Measurements from ENCODE around the gene HSD17B2.

HSD17B2 gene

DNA sequence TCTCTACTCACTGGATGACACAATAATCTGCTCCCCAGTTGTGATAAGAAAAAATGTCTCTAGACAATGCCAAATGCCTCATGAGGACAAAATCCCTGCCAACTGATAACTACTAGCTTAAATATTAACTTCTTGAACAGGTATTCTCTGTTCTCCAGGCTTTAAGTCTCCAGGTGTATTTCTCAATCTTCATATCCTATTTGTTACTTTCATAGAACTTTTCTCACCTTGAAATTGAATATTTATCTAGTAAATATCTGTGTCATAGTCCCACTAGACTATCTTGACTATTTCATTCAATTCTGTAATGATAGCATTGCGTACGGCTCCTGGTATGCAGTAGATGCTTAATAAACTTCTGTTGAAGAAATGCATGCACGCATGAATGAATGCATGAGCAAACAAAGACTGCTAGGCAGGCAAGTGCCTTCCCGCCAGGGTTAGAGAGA is 15.9 kb downstream of the HSD17B2 start:
- DNase-seq, result no peak

DNA sequence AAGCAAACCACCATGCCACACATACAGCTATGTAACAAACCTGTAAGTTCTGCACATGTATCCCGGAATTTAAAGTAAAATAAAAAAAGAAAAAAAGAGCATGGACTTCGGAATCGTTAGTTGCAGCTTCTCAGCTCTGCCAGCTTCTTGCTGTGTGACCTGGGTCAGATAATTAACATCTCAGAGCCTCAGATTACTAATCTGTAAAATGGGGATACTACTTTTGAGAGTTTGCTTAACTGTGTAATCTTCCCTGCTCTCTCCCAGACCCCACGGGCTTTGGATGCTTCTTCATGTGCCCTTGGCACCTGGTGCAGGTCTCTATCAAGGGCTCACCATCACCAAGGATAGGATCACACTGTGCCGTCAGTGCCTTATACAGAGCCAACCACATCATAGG is 16.6 kb downstream of the HSD17B2 start:
- DNase-seq, result no peak

DNA sequence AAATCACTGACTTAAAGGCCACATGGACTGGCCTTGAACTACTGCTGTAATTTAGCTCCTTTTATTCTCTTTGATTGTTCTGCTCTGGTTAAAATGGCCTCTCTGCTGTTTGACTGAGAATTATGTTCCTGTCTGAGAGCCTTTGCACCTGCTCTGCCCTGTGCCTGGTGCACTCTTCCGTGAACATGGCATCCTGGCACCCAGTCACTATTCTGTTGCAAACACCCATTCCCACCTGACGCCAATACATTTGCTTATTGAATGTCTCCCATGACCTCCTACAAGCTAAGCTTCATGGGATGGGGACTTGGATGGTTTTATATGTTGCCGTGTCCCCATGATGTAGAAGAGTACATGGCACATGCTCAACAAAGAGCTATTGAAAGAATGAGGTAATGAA is 20.1 kb downstream of the HSD17B2 start:
- no peak for DNase-seq

DNA sequence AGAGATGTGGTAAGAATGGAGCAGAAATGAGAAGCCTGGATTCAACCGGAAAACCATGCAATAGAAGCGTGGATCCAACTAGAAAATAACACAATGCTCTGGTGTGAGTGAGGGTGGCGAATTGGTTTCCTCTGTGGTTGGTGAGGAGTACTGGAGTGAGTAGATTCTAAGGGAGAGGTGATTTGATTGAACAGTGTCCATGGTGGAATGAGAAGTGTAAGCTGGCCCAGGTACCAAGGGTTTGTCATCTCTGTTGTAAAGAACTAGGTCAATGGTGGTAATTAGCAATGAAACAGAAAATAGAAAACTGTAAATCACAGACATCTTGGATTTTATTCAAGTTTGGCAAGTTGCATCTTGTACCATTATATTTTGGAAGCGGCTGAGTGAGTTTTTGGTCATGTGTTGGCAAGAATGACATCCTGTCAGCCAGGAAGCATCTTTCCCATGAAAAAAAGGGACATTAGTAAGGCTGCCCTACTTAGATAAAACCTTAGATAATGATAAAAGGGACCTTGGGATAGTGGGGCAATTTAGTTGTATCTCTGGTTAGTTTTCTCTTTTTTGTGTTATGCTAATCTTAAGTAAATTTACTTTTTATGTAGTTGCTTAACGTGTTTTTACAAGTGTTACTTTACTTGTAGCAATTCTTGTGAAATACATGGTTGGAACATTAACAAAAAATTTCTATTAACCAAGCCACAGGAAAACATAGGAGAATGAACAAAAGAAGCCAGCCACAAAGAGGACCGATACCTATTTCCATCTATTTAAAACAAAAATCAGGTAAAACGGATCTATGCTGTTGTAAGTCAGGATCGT is 20.9 kb downstream of the HSD17B2 start:
- no peak for DNase-seq

DNA sequence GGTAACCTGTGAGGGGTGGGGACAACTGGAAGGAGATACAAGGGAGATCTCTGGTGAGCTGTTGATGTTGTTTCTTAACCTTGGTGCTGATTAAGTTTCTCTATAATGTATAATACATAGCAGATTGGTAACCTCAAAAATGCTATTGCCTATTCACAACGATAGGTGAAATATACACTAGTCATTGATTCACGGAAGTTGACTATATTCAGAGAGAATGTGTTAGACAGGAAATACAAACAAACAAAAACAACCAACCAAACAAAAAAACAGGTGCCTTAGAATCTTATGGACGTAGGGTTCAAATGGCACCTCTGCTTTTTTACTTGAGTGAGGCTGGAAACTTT is 21.5 kb downstream of the HSD17B2 start:
- no peak for DNase-seq

DNA sequence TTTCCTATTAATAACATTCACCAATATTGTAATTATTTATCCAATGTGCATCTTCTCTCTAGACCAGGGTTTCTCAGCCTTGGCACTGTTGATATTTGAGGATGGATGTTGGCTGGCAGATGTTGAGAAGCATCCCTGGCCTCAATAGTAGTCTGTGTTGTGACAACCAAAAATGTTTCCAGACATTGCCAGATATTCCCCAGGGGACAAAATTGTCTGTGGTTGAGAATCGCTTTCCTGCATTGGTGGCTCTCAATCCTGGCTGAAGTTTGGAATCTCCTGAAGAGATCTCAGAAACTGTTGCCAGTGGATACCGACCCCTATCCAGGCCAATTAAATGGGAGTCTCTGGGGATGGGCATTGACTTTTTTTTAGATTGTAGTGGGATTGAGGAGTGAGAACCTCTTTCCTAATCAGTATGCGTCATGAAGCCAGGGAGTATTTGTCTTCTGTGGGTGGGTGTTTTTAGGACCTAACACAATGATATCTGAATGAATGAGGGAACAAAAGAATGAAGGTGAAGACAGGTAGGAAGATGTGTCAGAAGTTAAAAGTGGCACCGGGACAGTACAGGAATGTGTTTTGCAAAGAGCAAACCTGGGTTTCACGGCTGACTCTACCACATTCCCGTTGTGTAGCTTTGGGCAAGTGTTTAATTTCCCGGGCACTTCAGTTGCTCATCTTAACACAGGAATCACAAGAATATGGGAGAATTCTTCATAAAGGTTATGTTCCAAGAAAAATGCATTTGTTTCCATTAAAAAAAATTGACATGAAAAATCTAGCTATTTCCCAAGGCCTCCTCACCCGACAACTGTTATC is 24.3 kb downstream of the HSD17B2 start:
- DNase-seq, result no peak

DNA sequence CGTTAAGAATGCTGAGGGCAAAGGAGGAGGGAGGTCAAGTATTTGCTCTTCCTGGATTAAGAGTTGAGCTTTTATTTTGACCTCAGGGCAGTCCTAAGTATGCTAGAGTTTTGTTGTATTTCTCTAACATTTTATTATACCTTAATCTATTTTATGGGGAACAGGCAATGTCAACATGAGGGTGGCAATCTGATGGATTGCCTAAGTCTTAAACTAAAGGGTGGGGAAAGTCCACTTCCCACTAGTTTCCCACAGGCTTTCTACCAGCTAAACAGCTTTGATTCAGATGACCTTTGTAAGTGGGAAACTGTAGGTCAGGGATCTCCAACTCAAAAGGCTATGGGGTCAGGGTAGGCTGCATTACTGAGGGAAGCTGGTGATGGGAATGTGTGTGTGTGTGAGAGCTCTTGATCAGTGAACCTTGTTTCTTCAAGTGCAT is 24.9 kb downstream of the HSD17B2 start:
- DNase-seq, result no peak

DNA sequence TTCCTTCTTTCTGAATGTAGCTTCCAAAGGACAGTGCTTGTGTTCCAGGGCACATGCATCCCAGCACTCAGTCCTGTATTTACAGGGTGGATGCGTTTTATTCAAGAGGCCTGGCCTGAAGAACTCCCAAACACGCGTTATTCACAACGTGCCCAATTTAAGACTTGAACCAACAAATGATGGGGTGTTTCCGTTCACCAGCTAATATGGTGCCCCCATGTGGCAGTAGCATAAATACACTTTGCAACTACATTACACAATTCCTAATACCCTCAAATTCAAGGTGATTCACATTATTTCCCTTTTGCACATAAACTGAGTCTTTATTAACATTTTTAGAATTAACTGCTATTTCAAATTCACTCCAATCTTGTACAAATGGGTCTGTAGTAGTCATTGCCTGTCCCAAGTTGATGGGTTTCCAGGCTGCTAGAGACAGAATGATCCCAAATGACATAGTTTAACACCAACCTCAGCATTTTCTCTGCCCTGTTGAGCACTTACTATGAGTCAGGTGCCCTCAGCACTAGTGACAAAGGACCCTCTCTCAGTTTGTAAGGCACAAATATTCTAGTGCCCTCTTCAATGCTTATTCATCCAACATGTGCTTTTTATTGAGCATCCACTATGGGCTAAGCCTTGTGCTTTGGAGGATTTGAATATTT is 26.9 kb downstream of the HSD17B2 start:
- no peak for DNase-seq

DNA sequence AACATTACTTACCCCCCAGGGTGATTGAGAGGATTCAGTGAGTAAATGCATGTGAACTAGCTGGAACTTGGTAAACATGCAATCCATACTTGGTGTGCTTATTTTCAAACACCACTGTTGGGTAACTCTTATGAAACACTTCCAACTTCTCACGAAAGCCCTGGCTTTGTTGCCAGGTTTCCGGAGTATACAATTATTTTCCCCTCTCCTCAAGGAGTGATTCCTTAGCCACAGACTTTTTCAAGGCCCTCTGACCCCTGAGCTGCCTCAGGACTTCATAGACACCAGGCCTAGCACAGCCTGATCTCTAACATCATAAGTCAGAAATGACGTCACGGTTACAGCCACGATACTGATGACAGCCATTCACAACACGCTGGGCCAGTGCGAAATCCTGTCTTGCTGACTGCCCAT is 27.6 kb downstream of the HSD17B2 start:
- DNase-seq, result no peak

DNA sequence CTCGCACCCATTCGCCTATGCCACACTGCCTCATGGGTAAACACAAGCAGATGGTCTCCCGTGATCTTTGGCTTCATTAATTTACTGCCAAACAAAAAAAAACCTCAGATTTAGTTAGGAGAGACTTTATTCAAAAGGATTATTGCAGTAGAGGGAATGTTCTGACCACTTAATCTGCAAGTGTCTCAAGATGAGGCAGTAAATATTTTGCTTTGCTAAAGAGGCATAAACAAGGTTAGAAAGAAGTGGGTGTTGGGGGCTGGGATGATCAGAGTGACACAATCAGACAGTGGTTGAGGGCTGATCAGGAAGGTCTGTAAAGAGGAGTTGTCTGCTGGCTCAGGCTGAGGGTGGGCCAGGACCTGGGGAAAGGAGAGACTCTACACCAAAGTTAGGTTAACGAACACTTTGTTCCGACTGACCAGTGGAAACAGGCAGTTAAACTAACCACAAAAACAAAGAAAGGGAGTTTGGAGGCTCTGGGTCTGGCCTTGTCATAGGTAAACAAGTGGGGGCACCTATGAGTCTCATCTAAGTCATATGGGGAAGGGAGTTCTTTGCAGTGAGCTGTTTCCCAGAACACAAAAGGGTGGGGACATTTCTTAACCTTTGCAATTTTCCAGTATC is 28.5 kb downstream of the HSD17B2 start:
- DNase-seq, result no peak

DNA sequence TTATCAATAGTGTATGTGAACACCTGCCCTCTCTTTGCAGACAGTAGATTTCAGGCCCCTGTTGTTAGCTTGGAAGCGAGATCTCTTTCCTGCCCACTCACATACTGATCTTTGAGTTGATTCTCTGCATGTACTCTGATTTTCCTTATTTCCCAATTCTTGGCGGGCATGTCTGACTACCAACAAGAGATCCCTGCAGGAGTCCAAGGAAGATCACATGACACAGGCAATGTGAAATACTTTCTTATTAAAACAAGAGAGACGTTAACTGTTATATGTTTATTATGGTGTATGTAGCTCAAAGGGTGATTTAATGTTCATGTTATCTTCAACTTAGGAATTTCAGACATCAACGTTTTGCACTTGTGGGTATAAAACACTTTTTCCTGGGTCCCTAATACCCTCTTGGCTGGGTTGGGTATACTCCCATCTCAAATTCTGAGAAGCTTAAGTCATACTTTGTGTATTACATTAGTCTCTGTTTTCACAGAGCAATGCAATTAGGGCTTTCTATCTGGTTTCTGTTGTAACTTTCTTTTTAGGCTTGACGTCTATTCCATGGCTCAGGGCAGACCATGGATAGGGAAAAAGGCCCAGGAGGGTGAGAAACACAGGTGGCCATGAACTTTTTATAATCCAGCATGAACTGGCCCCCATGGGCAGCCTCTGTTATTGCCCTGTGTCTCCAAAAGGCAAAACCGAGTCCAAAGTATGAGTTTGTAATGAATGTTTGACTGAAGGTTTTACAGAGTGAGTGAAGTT is 32.2 kb downstream of the HSD17B2 start:
- no peak for DNase-seq

DNA sequence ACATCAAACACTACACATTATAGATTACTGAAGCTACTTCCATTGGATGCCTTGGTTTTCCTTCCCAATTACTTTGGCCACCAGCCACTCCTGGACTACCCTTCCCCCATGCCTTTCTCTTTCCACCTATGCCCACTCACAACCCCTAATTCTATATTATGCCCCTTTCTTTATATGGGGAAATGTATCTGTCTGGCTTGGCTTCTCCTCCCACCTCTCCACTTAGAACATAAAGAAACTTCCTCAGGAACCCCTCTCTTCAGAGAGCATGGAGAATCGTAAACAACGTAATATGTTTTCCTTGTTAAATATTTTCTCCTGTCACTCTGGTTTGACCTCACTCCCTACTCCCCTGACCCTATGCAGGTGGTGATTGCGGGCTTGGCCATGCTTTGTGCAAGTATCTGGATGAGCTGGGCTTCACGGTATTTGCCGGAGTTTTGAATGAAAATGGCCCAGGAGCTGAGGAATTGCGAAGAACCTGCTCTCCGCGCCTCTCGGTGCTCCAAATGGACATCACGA is 32.8 kb downstream of the HSD17B2 start:
- DNase-seq, result no peak

DNA sequence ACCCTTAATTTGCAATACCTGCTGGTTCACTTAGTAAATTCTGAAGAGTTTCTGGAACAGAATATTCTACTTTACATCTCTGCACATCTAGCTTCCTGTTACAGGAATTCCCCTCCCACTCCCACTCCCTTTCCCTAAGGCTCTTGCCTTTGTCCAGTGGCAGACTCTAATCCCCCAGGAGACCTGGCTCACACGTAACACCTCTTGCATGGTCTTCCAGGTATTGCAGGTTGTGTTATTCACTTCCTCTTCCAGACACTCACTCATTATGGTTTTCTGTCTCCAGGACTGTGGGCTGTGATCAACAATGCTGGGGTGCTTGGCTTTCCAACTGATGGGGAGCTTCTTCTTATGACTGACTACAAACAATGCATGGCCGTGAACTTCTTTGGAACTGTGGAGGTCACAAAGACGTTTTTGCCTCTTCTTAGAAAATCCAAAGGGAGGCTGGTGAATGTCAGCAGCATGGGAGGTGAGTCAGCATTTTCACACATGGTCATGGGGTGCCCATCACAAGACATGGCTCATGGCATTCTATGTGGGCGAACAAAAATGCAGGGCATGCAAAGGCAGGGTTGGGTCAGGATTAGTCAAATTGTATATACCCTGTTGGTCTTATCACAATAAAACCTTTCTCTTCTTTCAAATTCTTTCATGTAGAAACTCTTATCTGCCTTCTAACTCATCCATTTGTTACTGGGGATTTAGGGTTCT is 35.8 kb downstream of the HSD17B2 start:
- DNase-seq, result no peak

DNA sequence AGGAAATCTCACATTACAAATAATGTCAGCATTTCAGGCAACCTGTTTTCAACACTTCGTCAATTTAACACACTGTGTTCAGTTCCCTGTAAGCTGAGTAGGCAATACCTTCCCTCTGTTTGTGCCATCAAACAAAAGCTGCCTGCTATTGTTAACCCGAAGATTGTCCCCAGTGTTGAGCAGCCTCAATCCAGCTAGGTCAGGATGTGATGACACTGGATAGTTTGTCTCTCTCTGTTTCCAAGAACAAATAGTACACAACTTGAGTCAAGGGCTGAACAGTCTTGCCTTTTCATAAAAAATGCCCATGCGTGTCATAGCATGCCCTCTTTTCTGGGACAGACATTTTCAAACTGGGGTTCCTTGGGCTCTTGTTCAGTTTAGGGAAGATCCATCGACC is 36.4 kb downstream of the HSD17B2 start:
- no peak for DNase-seq

DNA sequence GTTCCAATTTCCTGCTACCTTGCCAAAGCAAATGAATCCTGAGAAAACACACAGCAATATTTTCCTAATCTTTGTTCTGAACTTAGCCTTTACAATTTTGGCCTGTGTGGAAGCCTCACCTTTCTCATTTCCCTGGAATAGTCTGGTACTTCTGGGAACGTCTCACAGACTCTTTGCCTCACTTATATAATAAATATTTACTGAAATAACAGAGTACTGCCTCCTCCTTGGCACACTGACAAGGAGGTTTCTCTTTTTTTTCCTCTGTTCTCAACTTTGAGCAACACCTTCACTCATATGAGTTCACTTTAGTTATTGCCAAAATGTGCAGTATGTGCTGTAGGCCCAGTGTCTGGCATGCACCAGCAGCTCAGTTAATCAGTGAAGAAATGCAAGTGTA is 37.3 kb downstream of the HSD17B2 start:
- no peak for DNase-seq

DNA sequence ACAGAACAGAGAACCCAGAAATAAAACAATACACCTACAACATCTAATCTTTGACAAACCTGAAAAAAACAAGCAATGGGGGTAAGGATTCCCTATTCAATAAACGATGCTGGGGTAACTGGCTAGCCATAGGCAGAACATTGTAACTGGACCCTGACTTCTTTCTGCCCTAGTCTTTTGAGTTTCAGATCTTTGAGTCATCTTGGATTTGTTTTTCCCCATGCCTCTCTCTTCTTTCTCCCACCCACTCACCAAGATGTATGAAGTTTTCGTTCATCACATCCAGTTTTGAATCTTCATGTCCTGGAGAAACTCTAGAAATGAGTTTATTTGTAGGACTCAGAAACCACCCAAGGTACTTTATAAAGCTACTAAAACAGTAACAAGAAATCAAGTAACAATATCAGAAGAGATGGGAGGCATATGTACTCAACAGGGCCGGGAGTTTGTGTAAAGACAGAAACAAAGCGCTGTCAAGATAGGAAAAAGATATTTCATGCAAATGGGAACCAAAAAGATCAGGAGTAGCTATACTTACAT is 39.0 kb downstream of the HSD17B2 start:
- DNase-seq, result no peak

DNA sequence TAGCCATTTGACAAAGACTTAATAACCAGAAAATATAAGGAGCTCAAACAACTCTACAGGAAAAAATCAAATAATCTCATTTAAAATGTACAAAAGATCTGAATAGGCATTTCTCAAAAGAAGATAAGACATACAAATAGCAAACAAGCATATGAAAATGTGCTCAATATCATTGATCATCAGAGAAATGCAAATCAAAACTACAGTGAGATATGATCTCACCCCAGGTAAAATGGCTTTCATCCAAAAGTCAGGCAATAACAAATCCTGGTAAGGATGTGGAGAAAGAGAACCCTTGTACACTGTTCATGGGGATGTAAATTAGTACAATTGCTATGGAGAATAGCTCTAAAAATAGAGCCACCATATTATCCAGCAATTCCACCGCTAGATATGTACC is 43.1 kb downstream of the HSD17B2 start:
- DNase-seq, result no peak

DNA sequence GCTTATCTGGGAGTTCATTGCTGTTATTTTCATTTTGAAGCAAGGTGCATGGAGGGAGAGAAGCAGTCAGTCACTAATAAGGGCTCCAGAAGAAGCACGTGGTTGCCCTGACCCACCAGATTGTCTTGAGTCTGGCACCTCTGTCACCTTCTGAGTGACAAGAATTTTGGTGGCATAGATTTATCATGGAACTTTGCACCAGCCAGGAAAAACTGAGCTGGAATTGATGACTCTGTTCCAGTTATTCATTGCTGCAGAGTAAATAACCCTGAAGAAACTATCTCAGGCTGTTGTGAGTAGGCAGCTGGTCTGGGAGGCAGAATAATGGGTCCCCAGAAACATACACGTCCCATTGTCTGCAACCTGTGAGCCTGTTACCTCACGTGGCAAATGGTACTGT is 44.8 kb downstream of the HSD17B2 start:
- no peak for DNase-seq

DNA sequence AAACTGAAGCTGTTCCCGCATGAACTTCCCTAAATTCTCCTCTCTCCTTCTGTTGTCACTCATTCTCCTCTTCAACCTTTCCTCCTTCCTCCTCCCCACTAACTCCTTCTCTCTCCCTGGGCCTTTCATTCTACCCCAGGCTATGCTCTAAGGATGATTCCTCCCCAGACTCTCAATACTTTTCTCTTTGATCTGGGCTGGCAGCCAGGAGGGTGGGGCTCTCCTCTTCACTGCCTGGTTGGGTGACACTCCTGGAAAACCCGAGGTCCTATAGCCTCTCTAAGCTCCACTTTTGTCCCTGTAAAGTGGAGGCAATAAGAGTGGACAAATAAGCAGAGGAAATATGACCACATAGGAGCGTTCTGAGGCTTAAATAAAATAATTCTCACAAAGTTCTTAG is 46.2 kb downstream of the HSD17B2 start:
- no peak for DNase-seq

DNA sequence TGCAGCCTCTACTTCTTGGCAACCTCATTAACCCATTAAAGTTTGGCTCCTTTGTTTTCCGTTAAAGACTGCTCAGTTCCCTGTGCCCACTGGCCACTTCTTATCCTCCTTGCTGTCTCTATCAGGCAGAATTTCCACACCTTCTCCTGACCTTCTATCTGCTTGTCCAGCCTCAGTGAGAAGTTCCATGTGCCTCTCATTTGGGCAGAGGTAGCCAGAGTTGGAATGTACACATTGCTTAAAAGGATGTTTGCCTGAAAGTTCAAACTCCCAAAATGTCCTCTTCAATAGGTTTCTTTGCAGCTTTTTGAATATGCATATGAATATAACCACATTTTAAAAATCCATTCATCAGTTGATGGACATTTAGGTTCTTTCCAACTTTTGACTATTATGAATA is 47.0 kb downstream of the HSD17B2 start:
- DNase-seq, result no peak

DNA sequence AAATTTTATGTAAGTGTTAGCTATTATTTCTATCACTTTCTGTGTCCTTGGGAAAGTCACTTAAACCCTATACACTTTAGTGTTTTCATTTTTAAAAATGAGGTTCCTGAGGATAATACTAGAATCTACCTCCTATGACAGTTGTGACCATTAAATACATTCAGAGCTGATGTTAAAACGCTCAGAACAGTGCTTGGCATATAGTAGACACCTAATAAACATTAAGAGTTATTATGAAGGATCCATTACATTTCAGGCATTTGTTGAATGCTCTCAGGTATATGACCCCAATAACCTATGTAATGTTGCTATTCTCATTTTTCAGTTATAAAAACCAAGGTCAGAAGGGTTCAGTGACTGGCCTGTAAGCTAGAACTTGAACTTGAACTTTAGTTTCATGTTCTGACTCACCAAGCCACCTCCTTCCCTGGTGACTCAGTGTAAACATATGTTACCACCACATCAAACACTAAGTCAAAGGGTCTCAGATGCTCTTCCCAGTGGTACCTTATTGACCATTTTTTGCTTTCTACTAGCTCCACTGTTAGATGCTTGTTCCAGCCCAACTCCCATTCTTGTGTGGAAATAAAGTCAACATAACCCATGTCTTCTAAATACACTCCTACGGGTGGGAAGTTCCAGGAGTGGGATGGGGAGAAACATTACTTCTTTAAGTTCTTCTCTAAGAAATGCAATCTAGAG is 47.6 kb downstream of the HSD17B2 start:
- DNase-seq, result no peak

Measured in stimulated activated CD4-positive, alpha-beta T cell treated with anti-CD3 and anti-CD28 coated beads, Interleukin-4, amount 100 ng/mL, for 24 hours (primary cell).